Testis (tissue), 3 donors: ENCODE data around the gene RNASE8. TPM values are rescaled to one million over a fixed set of nuclear protein-coding genes. Genes with fewer than 3 reads are reported as not detected.

Source experiments
- DNase-seq: peaks from one replicate; pipeline ENCODE4 v3.0.0-alpha.2; 2019
- H3K27ac ChIP-seq, 2 donors: fragments of 200-600 bp; sonication (generic); one replicate each; pipeline ENCODE4 v1.5.1; 2019
- H3K27me3 ChIP-seq: fragments of 200-600 bp; sonication (generic); one replicate; pipeline ENCODE4 v1.5.1; 2019
- H3K36me3 ChIP-seq: fragments of 200-600 bp; sonication (generic); one replicate; pipeline ENCODE4 v1.5.1; 2017; ENCODE audit warnings: low read depth; ENCODE audit errors: missing control alignments
- H3K4me1 ChIP-seq: fragments of 200-600 bp; sonication (generic); one replicate; pipeline ENCODE4 v1.5.1; 2019
- H3K4me3 ChIP-seq, 2 donors: fragments of 200-600 bp; sonication (generic); one replicate each; pipeline ENCODE4 v1.5.1; 2017 to 2019
- H3K9me3 ChIP-seq: fragments of 200-600 bp; sonication (generic); one replicate; pipeline ENCODE4 v1.5.1; 2017
- POLR2A ChIP-seq: fragments of 450-650 bp; IDR thresholded peaks from one replicate; pipeline ENCODE4 v1.6.1; 2017; ENCODE audit warnings: antibody characterized with exemption, mild to moderate bottlenecking, moderate library complexity
- WGBS, 2 donors: methylation state at CpG; one replicate each; pipeline ENCODE4 v1.1.5; 2018; 5-methylcytosine and 5-hydroxymethylcytosine counted together
- intact Hi-C: fragments of 100-400 bp; cut with DNase I; formaldehyde crosslinking; loops from one replicate; pipeline ENCODE4 v1.15.1; 2023; ENCODE audit warnings: low total_unique reads
- polyA plus RNA-seq: library from polyadenylated mRNA; stranded (reverse); fragments of 350-450 nt; fragmentation: Illumina TruSeq; extraction: RNeasy Lipid Tissue Mini Kit (QIAGEN cat#74804); gene quantifications from one replicate; pipeline ENCODE4 v1.2.3, GENCODE V29; 2014; ENCODE audit warnings: low read depth, low replicate concordance; ENCODE audit not compliant: insufficient read depth
- total RNA-seq, 2 donors: library from RNA; depleted of rRNA; stranded (reverse); fragments of >200 nt; gene quantifications; one replicate each; pipeline ENCODE4 v1.2.3, GENCODE V29; 2016
- TF ChIP-seq, protein P1 (sequence below), 3 experiments: fragments of 450-650 bp in 2 of 3; fragments of 200-600 bp in 1 of 3; sonication (generic) in 1 of 3; IDR thresholded peaks; one replicate each; pipeline ENCODE4 v1.5.1; 2016 to 2019; ENCODE audit warnings: antibody characterized with exemption in 3 of 3, mild to moderate bottlenecking in 2 of 3, moderate library complexity in 1 of 3

RNASE8 gene
- total and polyA plus RNA-seq, 3 donors from 2014 or later: not detected

DNA sequence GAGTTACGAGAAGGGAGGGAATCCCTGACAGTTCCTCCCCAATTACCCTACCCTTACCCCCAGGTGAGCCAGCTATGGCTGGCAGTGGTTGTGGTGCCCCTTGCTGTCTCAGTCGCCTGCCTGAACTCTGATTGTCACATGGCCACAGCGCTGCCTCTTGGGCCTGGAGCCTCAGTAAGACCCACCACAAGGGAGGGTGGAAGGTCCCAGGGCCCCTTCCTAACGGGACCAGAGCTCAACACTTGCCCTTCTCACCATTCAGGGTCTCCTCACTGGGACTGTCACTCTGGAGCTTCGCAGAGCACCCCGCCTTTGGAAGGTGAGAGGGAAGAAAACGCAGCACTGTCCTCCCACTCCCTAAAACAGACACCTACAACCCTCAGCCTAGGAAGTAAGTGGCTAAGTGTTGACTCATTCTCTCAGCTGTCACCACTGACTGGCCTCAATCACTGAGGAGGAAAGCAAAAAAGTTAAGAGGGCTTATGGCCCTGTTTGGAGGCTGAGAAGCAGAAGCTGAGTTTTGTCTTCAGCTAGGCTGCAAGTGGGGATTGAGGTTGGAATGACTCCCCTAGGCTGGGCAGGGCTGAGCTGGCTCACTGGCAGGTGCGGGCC is 44.3 kb downstream of the RNASE8 start:
- DNase-seq: no peak
- intact Hi-C loops: no loop called here
- Histone ChIP-seq H3K4me3 (no peak overlapping the region), H3K36me3 (no peaks in the 10 kb centered on the region), H3K9me3 (no peaks in the 10 kb centered on the region), H3K27ac (no peak overlapping the region), H3K4me1 (peaks cover 41% of the 10 kb centered on the region), H3K27me3 (no peaks in the 10 kb centered on the region)
- 87 to 90% methylated on average over 7 to 8 of the region's 8 CpGs for WGBS, 2 donors
- TF ChIP-seq POLR2A: no peak
- TF ChIP-seq, protein P1, sequence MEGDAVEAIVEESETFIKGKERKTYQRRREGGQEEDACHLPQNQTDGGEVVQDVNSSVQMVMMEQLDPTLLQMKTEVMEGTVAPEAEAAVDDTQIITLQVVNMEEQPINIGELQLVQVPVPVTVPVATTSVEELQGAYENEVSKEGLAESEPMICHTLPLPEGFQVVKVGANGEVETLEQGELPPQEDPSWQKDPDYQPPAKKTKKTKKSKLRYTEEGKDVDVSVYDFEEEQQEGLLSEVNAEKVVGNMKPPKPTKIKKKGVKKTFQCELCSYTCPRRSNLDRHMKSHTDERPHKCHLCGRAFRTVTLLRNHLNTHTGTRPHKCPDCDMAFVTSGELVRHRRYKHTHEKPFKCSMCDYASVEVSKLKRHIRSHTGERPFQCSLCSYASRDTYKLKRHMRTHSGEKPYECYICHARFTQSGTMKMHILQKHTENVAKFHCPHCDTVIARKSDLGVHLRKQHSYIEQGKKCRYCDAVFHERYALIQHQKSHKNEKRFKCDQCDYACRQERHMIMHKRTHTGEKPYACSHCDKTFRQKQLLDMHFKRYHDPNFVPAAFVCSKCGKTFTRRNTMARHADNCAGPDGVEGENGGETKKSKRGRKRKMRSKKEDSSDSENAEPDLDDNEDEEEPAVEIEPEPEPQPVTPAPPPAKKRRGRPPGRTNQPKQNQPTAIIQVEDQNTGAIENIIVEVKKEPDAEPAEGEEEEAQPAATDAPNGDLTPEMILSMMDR (IDR thresholded peaks at IDR 0.05): no peak

- intact Hi-C loops: no loop called here
- peak; percentile 39 for DNase-seq
- peaks cover 32% of the 10 kb centered on the region for H3K4me1 ChIP-seq
- no peaks in the 10 kb centered on the region for H3K36me3 ChIP-seq
- no peaks in the 10 kb centered on the region for H3K9me3 ChIP-seq
- 13 to 24% methylated on average over 9 of the region's 9 CpGs for WGBS, 2 donors
- peak overlapping the region; percentile 97 to 98 for H3K27ac ChIP-seq
- no peak overlapping the region for H3K4me3 ChIP-seq
- H3K27me3 ChIP-seq: no peaks in the 10 kb centered on the region
- TF ChIP-seq, protein P1 (IDR thresholded peaks at IDR 0.05): no peak
- no peak for TF ChIP-seq POLR2A
These were observed 45.1 kb downstream of the RNASE8 start for GRCh38 chr14:21102521-21103410.

GRCh38 chr14:21103411-21103709 is 45.7 kb downstream of the RNASE8 start:
- DNase-seq: no peak
- no peak for TF ChIP-seq POLR2A
- TF ChIP-seq, protein P1 (IDR thresholded peaks at IDR 0.05): no peak
- Histone ChIP-seq H3K4me1 (peaks cover 31% of the 10 kb centered on the region), H3K4me3 (peak overlapping the region; percentile 64 to 89), H3K27ac (peak overlapping the region; percentile 97 to 98), H3K36me3 (no peaks in the 10 kb centered on the region), H3K9me3 (no peaks in the 10 kb centered on the region), H3K27me3 (no peaks in the 10 kb centered on the region)
- 1% methylated on average over 9 of the region's 9 CpGs for WGBS, 2 donors
- intact Hi-C loops: no loop called here

GRCh38 chr14:21103710-21104447 is 46.3 kb downstream of the RNASE8 start:
- intact Hi-C loops: loop anchor here (2.0 kb wide), 1 partner anchor 35 kb away; no protein-coding TSS in a partner anchor
- no peaks in the 10 kb centered on the region for H3K9me3 ChIP-seq
- H3K27me3 ChIP-seq: no peaks in the 10 kb centered on the region
- peak; percentile 98 for DNase-seq
- H3K36me3 ChIP-seq: no peaks in the 10 kb centered on the region
- peak overlapping the region; percentile 64 to 89 for H3K4me3 ChIP-seq
- peak; percentile 73 for TF ChIP-seq POLR2A
- TF ChIP-seq, protein P1 (IDR thresholded peaks at IDR 0.05): peak; percentile 69 to 89 (median 88)
- H3K4me1 ChIP-seq: peaks cover 31% of the 10 kb centered on the region
- WGBS, 2 donors: 0% methylated on average over 17 to 61 of the region's 62 CpGs
- H3K27ac ChIP-seq: peak overlapping the region; percentile 97 to 98
